PC-3 (cell line): ENCODE measurements around the gene AUTS2.

ENCODE experiments used
- EZH2 ChIP-seq: fragments of 300-600 bp; sonication (generic); IDR thresholded peaks from one replicate; pipeline ENCODE4 v1.6.1; 2017; ENCODE audit warnings: antibody characterized with exemption, mild to moderate bottlenecking, low read length; ENCODE audit not compliant: unreplicated experiment
- EZH2phosphoT487 ChIP-seq: fragments of 300-600 bp; sonication (generic); IDR thresholded peaks from 2 replicates; pipeline ENCODE4 v1.6.1; 2018; ENCODE audit warnings: mild to moderate bottlenecking, antibody characterized with exemption, low read length, borderline replicate concordance
- TF ChIP-seq, protein P1 (sequence below): fragments of 300-600 bp; sonication (generic); conservative IDR thresholded peaks from 2 replicates; pipeline ENCODE4 v1.5.1; 2017; ENCODE audit warnings: antibody characterized with exemption, low read depth, mild to moderate bottlenecking, low read length

DNA sequence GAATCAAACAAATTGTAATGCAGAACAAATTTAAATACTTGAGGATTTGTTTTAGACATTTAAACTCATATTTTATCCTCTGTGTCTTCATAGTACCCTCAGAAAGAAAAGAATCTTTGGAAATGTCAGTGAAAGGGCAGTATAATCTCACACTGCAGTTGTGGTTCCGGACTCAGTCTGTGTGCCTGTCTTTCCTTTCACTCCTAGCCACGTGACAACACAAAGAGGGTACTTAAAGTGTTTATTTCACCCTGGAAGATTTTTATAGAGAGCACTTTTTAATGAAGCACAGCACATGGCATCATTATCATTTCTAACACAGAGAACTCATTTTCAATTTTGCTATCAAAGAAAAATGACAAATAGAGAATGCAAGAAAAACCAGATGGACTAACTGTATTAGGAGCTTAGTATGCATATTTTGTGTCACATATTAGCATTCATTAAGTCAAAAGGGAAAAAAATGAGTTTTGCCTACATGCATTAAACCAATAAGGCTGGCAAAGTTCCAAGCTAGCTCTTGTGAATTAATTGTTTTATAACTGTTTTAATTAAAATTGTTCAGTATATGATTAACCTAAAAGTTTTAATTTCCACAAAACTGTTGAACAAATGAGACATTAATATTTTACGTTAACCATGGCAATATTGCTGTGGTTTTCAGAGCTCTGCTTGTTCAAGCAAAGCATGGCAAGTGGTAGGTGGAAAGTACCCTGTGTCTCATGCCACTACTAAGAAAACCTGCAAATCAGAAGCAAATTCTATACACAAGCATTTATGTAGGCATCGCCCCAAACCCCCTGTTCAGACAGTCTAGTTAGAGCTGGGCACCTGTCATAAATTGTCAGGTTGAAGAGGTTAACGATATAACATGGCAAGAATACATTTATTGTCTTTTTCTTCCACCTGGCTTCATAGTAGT is 65.9 kb downstream of the AUTS2 start:
- TF ChIP-seq, protein P1, sequence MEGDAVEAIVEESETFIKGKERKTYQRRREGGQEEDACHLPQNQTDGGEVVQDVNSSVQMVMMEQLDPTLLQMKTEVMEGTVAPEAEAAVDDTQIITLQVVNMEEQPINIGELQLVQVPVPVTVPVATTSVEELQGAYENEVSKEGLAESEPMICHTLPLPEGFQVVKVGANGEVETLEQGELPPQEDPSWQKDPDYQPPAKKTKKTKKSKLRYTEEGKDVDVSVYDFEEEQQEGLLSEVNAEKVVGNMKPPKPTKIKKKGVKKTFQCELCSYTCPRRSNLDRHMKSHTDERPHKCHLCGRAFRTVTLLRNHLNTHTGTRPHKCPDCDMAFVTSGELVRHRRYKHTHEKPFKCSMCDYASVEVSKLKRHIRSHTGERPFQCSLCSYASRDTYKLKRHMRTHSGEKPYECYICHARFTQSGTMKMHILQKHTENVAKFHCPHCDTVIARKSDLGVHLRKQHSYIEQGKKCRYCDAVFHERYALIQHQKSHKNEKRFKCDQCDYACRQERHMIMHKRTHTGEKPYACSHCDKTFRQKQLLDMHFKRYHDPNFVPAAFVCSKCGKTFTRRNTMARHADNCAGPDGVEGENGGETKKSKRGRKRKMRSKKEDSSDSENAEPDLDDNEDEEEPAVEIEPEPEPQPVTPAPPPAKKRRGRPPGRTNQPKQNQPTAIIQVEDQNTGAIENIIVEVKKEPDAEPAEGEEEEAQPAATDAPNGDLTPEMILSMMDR = no peak
- TF ChIP-seq EZH2 (no peak), EZH2phosphoT487 (no peak)
